HL-60 (cell line): ENCODE data around the gene FOXF2.

Experiments
- GABPA ChIP-seq: IDR thresholded peaks from 2 replicates; pipeline ENCODE4 v1.6.1; 2012; ENCODE audit warnings: low read depth
- POLR2AphosphoS5 ChIP-seq: IDR thresholded peaks from 2 replicates; pipeline ENCODE4 v1.6.1; 2012; ENCODE audit warnings: low read depth
- SPI1 ChIP-seq: IDR thresholded peaks from 2 replicates; pipeline ENCODE4 v1.6.1; 2012; ENCODE audit warnings: low read depth, mild to moderate bottlenecking, borderline replicate concordance
- TF ChIP-seq, protein P1 (sequence below): IDR thresholded peaks from one replicate; pipeline ENCODE4 v1.5.1; 2011; ENCODE audit warnings: low read length, control low read depth, inconsistent platforms; ENCODE audit not compliant: insufficient read depth
- TF ChIP-seq, protein P2 (sequence below): IDR thresholded peaks from 2 replicates; pipeline ENCODE4 v1.6.1; 2012; ENCODE audit warnings: low read depth; ENCODE audit not compliant: insufficient replicate concordance

GRCh38 chr6:1382331-1382882, 7.0 kb upstream of the FOXF2 start:
- TF ChIP-seq, protein P1, sequence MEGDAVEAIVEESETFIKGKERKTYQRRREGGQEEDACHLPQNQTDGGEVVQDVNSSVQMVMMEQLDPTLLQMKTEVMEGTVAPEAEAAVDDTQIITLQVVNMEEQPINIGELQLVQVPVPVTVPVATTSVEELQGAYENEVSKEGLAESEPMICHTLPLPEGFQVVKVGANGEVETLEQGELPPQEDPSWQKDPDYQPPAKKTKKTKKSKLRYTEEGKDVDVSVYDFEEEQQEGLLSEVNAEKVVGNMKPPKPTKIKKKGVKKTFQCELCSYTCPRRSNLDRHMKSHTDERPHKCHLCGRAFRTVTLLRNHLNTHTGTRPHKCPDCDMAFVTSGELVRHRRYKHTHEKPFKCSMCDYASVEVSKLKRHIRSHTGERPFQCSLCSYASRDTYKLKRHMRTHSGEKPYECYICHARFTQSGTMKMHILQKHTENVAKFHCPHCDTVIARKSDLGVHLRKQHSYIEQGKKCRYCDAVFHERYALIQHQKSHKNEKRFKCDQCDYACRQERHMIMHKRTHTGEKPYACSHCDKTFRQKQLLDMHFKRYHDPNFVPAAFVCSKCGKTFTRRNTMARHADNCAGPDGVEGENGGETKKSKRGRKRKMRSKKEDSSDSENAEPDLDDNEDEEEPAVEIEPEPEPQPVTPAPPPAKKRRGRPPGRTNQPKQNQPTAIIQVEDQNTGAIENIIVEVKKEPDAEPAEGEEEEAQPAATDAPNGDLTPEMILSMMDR = no peak
- TF ChIP-seq POLR2AphosphoS5 (no peak), GABPA (no peak), SPI1 (no peak)
- TF ChIP-seq, protein P2, sequence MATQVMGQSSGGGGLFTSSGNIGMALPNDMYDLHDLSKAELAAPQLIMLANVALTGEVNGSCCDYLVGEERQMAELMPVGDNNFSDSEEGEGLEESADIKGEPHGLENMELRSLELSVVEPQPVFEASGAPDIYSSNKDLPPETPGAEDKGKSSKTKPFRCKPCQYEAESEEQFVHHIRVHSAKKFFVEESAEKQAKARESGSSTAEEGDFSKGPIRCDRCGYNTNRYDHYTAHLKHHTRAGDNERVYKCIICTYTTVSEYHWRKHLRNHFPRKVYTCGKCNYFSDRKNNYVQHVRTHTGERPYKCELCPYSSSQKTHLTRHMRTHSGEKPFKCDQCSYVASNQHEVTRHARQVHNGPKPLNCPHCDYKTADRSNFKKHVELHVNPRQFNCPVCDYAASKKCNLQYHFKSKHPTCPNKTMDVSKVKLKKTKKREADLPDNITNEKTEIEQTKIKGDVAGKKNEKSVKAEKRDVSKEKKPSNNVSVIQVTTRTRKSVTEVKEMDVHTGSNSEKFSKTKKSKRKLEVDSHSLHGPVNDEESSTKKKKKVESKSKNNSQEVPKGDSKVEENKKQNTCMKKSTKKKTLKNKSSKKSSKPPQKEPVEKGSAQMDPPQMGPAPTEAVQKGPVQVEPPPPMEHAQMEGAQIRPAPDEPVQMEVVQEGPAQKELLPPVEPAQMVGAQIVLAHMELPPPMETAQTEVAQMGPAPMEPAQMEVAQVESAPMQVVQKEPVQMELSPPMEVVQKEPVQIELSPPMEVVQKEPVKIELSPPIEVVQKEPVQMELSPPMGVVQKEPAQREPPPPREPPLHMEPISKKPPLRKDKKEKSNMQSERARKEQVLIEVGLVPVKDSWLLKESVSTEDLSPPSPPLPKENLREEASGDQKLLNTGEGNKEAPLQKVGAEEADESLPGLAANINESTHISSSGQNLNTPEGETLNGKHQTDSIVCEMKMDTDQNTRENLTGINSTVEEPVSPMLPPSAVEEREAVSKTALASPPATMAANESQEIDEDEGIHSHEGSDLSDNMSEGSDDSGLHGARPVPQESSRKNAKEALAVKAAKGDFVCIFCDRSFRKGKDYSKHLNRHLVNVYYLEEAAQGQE = no peak
